HepG2 (cell line): ENCODE data around the gene RAB17. TPM values are rescaled to one million over a fixed set of nuclear protein-coding genes. Genes with fewer than 3 reads are reported as not detected.

Experiments used
- FOSL2 ChIP-seq: sonication (generic); formaldehyde crosslinking; IDR thresholded peaks from 2 replicates; pipeline ENCODE4 v1.4.0; 2020; ENCODE audit warnings: missing genetic modification reagents
- HIVEP1 ChIP-seq: sonication (generic); formaldehyde crosslinking; IDR thresholded peaks from 2 replicates; pipeline ENCODE4 v1.4.0; 2020; ENCODE audit warnings: mild to moderate bottlenecking, missing genetic modification reagents
- RARA ChIP-seq: IDR thresholded peaks from 2 replicates; pipeline ENCODE4 v1.6.1; 2016; ENCODE audit warnings: missing genetic modification reagents, missing compliant biosample characterization
- TEAD3 ChIP-seq: optimal IDR thresholded peaks from 2 replicates; pipeline ENCODE3; 2016; ENCODE audit warnings: borderline replicate concordance
- U2AF1 ChIP-seq: fragments of 200-400 bp; formaldehyde crosslinking; optimal IDR thresholded peaks from 2 replicates; pipeline ENCODE3; 2017; ENCODE audit warnings: mild to moderate bottlenecking, low read depth, low read length
- ZBTB7A ChIP-seq: sonication (generic); formaldehyde crosslinking; IDR thresholded peaks from 2 replicates; pipeline ENCODE4 v1.8.0; 2022; ENCODE audit warnings: mild to moderate bottlenecking, missing genetic modification reagents
- ZC3H4 ChIP-seq: sonication (generic); formaldehyde crosslinking; IDR thresholded peaks from 2 replicates; pipeline ENCODE4 v1.4.0; 2020; ENCODE audit warnings: missing genetic modification reagents, borderline replicate concordance
- ZNF747 ChIP-seq: sonication (generic); formaldehyde crosslinking; IDR thresholded peaks from 2 replicates; pipeline ENCODE4 v1.8.1; 2023; ENCODE audit warnings: missing genetic modification reagents, mild to moderate bottlenecking, borderline replicate concordance
- polyA plus RNA-seq, 8 experiments: library from polyadenylated mRNA; depleted of rRNA in 3 of 8; stranded (reverse) in 7 of 8; unstranded in 1 of 8; fragments of >200 nt; fragmentation: Illumina TruSeq in 4 of 8; extraction: Trizol in 4 of 8; gene quantifications; 2 replicates each; pipeline versions ENCODE4 v1.2.1 to v1.2.3, GENCODE V29; 2011 to 2016; ENCODE audit warnings: low read depth in 4 of 8, missing spikeins in 1 of 8, mixed read lengths in 1 of 8; ENCODE audit not compliant: insufficient read depth in 1 of 8
- total RNA-seq, 5 experiments: library from RNA; depleted of rRNA; stranded (reverse); fragments of >200 nt; fragmentation: Illumina TruSeq; extraction: Trizol; gene quantifications; 2 replicates each; pipeline ENCODE4 v1.2.3, GENCODE V29; 2016; ENCODE audit warnings: low read depth in 1 of 5
- TF ChIP-seq, protein P1 (sequence below): sonication (generic); formaldehyde crosslinking; IDR thresholded peaks from one replicate; pipeline ENCODE4 v1.5.1; 2020; ENCODE audit warnings: mild to moderate bottlenecking, missing genetic modification reagents; ENCODE audit errors: not compliant biosample characterization
- TF ChIP-seq, protein P2 (sequence below), 2 experiments: sonication (generic) in 1 of 2; formaldehyde crosslinking in 1 of 2; IDR thresholded peaks; 2 replicates each; pipeline versions ENCODE4 v1.4.0 to v1.6.1; 2018 to 2020; ENCODE audit warnings: missing genetic modification reagents in 2 of 2, borderline replicate concordance in 1 of 2, low read depth in 1 of 2, mild to moderate bottlenecking in 1 of 2, missing biosample characterization in 1 of 2
- TF ChIP-seq, protein P3 (sequence below): sonication (generic); formaldehyde crosslinking; IDR thresholded peaks from 2 replicates; pipeline ENCODE4 v1.4.0; 2020; ENCODE audit warnings: missing genetic modification reagents, borderline replicate concordance
- TF ChIP-seq, protein P4 (sequence below): IDR thresholded peaks from 2 replicates; pipeline ENCODE4 v1.6.1; 2018; ENCODE audit warnings: missing genetic modification reagents, mild to moderate bottlenecking, missing compliant biosample characterization

RAB17 gene
- total and polyA plus RNA-seq, 2 of the 13 experiments (the other 11 are each of a cell fraction or from before 2014, with no cell fraction given): 68.0 to 124 TPM

DNA sequence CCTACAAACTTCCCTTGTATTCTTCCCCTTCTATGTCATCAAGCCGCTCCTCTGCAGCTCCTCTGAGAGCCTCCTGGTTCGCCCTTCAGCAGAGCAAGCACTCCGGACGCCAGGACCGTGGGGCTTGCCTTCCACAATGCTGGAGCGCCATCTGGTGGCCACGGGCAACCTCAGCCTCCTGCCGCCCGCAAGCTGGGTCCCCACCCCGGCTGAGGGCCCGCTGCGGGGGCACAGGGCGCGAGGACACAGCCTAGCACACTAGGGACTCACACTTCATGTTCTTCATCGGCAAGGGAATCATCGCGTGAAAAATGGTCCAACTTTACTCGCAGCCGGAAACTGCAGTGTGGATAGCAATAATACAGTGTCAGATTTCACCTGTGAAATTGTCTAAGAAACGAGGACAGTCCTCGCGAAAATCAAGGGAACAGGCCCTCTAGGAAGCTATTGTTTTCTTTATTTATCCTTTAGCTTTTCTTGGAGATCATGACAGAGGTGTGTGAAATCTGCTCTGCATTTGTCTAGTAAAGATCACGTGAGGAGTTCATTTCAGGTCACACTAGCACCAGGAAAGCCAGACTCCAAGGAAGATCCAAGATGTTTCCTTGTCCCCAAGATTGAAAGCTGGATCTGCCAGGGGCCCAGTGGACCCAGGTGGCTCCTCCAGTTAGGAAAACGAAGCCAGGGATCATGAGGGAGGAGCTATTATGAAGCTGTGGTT, 18.4 kb downstream of the RAB17 start (continued):
- TF ChIP-seq, protein P1, sequence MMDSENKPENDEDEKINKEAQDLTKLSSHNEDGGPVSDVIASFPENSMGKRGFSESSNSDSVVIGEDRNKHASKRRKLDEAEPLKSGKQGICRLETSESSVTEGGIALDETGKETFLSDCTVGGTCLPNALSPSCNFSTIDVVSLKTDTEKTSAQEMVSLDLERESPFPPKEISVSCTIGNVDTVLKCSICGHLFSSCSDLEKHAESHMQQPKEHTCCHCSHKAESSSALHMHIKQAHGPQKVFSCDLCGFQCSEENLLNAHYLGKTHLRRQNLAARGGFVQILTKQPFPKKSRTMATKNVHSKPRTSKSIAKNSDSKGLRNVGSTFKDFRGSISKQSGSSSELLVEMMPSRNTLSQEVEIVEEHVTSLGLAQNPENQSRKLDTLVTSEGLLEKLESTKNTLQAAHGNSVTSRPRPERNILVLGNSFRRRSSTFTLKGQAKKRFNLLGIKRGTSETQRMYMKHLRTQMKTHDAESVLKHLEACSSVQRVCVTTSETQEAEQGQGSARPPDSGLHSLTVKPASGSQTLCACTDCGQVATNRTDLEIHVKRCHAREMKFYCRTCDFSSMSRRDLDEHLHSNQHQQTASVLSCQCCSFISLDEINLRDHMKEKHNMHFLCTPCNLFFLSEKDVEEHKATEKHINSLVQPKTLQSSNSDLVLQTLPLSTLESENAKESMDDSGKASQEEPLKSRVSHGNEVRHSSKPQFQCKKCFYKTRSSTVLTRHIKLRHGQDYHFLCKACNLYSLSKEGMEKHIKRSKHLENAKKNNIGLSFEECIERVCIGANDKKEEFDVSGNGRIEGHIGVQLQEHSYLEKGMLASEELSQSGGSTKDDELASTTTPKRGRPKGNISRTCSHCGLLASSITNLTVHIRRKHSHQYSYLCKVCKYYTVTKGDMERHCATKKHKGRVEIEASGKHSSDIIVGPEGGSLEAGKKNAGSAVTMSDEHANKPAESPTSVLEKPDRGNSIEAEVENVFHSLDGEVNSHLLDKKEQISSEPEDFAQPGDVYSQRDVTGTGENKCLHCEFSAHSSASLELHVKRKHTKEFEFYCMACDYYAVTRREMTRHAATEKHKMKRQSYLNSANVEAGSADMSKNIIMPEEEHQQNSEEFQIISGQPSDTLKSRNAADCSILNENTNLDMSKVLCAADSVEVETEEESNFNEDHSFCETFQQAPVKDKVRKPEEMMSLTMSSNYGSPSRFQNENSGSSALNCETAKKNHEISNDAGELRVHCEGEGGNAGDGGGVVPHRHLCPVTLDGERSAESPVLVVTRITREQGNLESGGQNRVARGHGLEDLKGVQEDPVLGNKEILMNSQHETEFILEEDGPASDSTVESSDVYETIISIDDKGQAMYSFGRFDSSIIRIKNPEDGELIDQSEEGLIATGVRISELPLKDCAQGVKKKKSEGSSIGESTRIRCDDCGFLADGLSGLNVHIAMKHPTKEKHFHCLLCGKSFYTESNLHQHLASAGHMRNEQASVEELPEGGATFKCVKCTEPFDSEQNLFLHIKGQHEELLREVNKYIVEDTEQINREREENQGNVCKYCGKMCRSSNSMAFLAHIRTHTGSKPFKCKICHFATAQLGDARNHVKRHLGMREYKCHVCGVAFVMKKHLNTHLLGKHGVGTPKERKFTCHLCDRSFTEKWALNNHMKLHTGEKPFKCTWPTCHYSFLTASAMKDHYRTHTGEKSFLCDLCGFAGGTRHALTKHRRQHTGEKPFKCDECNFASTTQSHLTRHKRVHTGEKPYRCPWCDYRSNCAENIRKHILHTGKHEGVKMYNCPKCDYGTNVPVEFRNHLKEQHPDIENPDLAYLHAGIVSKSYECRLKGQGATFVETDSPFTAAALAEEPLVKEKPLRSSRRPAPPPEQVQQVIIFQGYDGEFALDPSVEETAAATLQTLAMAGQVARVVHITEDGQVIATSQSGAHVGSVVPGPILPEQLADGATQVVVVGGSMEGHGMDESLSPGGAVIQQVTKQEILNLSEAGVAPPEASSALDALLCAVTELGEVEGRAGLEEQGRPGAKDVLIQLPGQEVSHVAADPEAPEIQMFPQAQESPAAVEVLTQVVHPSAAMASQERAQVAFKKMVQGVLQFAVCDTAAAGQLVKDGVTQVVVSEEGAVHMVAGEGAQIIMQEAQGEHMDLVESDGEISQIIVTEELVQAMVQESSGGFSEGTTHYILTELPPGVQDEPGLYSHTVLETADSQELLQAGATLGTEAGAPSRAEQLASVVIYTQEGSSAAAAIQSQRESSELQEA (CRISPR knock-in tag): peak; percentile 60
- peak; percentile 49 for TF ChIP-seq FOSL2 (CRISPR knock-in tag)
- TF ChIP-seq, protein P2, sequence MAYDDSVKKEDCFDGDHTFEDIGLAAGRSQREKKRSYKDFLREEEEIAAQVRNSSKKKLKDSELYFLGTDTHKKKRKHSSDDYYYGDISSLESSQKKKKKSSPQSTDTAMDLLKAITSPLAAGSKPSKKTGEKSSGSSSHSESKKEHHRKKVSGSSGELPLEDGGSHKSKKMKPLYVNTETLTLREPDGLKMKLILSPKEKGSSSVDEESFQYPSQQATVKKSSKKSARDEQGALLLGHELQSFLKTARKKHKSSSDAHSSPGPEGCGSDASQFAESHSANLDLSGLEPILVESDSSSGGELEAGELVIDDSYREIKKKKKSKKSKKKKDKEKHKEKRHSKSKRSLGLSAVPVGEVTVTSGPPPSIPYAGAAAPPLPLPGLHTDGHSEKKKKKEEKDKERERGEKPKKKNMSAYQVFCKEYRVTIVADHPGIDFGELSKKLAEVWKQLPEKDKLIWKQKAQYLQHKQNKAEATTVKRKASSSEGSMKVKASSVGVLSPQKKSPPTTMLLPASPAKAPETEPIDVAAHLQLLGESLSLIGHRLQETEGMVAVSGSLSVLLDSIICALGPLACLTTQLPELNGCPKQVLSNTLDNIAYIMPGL (CRISPR knock-in tag; IDR thresholded peaks at IDR 0.05; ENCODE audit: borderline replicate concordance in 1 of 2, low read depth in 1 of 2): peak; percentile 84 to 89
- peak; percentile 78 for TF ChIP-seq TEAD3 (CRISPR knock-in tag)
- 0 out of 2 replicates have a peak, but pooled peaks have one; percentile 42 for TF ChIP-seq ZBTB7A (CRISPR knock-in tag)
- TF ChIP-seq RARA (CRISPR knock-in tag): peak; percentile 44; the same call in 1 of the 2 replicates
- TF ChIP-seq ZC3H4 (CRISPR knock-in tag): 0 out of 2 replicates have a peak, but pooled peaks have one; percentile 49
- peak; percentile 46 for TF ChIP-seq U2AF1
- TF ChIP-seq, protein P3, sequence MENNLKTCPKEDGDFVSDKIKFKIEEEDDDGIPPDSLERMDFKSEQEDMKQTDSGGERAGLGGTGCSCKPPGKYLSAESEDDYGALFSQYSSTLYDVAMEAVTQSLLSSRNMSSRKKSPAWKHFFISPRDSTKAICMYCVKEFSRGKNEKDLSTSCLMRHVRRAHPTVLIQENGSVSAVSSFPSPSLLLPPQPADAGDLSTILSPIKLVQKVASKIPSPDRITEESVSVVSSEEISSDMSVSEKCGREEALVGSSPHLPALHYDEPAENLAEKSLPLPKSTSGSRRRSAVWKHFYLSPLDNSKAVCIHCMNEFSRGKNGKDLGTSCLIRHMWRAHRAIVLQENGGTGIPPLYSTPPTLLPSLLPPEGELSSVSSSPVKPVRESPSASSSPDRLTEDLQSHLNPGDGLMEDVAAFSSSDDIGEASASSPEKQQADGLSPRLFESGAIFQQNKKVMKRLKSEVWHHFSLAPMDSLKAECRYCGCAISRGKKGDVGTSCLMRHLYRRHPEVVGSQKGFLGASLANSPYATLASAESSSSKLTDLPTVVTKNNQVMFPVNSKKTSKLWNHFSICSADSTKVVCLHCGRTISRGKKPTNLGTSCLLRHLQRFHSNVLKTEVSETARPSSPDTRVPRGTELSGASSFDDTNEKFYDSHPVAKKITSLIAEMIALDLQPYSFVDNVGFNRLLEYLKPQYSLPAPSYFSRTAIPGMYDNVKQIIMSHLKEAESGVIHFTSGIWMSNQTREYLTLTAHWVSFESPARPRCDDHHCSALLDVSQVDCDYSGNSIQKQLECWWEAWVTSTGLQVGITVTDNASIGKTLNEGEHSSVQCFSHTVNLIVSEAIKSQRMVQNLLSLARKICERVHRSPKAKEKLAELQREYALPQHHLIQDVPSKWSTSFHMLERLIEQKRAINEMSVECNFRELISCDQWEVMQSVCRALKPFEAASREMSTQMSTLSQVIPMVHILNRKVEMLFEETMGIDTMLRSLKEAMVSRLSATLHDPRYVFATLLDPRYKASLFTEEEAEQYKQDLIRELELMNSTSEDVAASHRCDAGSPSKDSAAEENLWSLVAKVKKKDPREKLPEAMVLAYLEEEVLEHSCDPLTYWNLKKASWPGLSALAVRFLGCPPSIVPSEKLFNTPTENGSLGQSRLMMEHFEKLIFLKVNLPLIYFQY: peak; percentile 52; the same call in 1 of the 2 replicates
- TF ChIP-seq HIVEP1 (CRISPR knock-in tag): no peak
- TF ChIP-seq, protein P4, sequence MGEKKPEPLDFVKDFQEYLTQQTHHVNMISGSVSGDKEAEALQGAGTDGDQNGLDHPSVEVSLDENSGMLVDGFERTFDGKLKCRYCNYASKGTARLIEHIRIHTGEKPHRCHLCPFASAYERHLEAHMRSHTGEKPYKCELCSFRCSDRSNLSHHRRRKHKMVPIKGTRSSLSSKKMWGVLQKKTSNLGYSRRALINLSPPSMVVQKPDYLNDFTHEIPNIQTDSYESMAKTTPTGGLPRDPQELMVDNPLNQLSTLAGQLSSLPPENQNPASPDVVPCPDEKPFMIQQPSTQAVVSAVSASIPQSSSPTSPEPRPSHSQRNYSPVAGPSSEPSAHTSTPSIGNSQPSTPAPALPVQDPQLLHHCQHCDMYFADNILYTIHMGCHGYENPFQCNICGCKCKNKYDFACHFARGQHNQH (CRISPR knock-in tag): peak; percentile 84; the same call in 1 of the 2 replicates
- TF ChIP-seq ZNF747 (CRISPR knock-in tag): no peak; the same call in 1 of the 2 replicates
